GM12801 (cell line): Measurements from ENCODE around the gene AIG1.

Source experiments
- CTCF ChIP-seq: IDR thresholded peaks from one replicate; pipeline ENCODE4 v1.5.1; 2011; ENCODE audit warnings: control low read depth; ENCODE audit not compliant: insufficient read length; ENCODE audit errors: extremely low read depth

The AIG1 gene

GRCh38 chr6:143107440-143107839 lies 46.8 kb downstream of the AIG1 start:
- TF ChIP-seq CTCF: no peak

GRCh38 chr6:143107911-143108761 lies 47.4 kb downstream of the AIG1 start:
- no peak for TF ChIP-seq CTCF

GRCh38 chr6:143109196-143109595 lies 48.5 kb downstream of the AIG1 start:
- no peak for TF ChIP-seq CTCF

GRCh38 chr6:143110572-143110971 lies 49.9 kb downstream of the AIG1 start:
- TF ChIP-seq CTCF: no peak

GRCh38 chr6:143110996-143111395 lies 50.3 kb downstream of the AIG1 start:
- TF ChIP-seq CTCF: no peak

- no peak for TF ChIP-seq CTCF
Measured at GRCh38 chr6:143111443-143111842, 50.8 kb downstream of the AIG1 start.

- TF ChIP-seq CTCF: no peak
Measured at GRCh38 chr6:143112084-143112768, 51.5 kb downstream of the AIG1 start.
